DMS53 treated with DMSO at 0.1 percent for 48 hours (cell line): ENCODE measurements around the gene NSUN4.

Experiments used
- DNase-seq: peaks from one replicate; lab custom pipeline; 2025; ENCODE audit not compliant: unreplicated experiment; lab: John Stamatoyannopoulos, UW

NSUN4 gene

GRCh38 chr1:46404482-46405196 lies 64.0 kb downstream of the NSUN4 start:
- DNase-seq: no peak

- DNase-seq: no peak
Measured at GRCh38 chr1:46405197-46405555, 64.6 kb downstream of the NSUN4 start.

- no peak for DNase-seq
Measured at GRCh38 chr1:46405724-46406123, 65.1 kb downstream of the NSUN4 start.

GRCh38 chr1:46406881-46407608 lies 66.4 kb downstream of the NSUN4 start:
- DNase-seq: no peak

GRCh38 chr1:46407636-46408035 lies 67.0 kb downstream of the NSUN4 start:
- no peak for DNase-seq

- no peak for DNase-seq
Measured at GRCh38 chr1:46408356-46409062, 67.9 kb downstream of the NSUN4 start.

- no peak for DNase-seq
Measured at GRCh38 chr1:46409063-46409372, 68.4 kb downstream of the NSUN4 start.

- no peak for DNase-seq
Measured at GRCh38 chr1:46410156-46411009, 69.8 kb downstream of the NSUN4 start.

GRCh38 chr1:46411010-46411405 lies 70.4 kb downstream of the NSUN4 start:
- no peak for DNase-seq
